ENCODE data around the gene PALMD. TPM values are rescaled to one million over a fixed set of nuclear protein-coding genes. Genes with fewer than 3 reads are reported as not detected.

The PALMD gene
- total RNA-seq, 1 donor = 6.0 TPM

GRCh38 chr1:99614728-99615127 lies 31.2 kb upstream of the PALMD start:
- peak; percentile 39 for DNase-seq (ENCODE audit: low read depth)
- H3K4me3 ChIP-seq (ENCODE audit: low read depth, low read length) = no peak overlapping the region
- no peak for TF ChIP-seq CTCF (IDR thresholded peaks at IDR 0.05; ENCODE audit: insufficient read depth, low read length)

GRCh38 chr1:99619583-99619982 lies 26.3 kb upstream of the PALMD start:
- TF ChIP-seq CTCF (IDR thresholded peaks at IDR 0.05; ENCODE audit: insufficient read depth, low read length) = no peak
- peak; percentile 4 for DNase-seq (ENCODE audit: low read depth)
- no peak overlapping the region for H3K4me3 ChIP-seq (ENCODE audit: low read depth, low read length)

- no peak for TF ChIP-seq CTCF (IDR thresholded peaks at IDR 0.05; ENCODE audit: insufficient read depth, low read length)
- DNase-seq (ENCODE audit: low read depth) = no peak
- H3K4me3 ChIP-seq (ENCODE audit: low read depth, low read length) = no peak overlapping the region
Observed at GRCh38 chr1:99621340-99621901, 24.5 kb upstream of the PALMD start.

GRCh38 chr1:99622702-99623347 lies 23.1 kb upstream of the PALMD start:
- no peak overlapping the region for H3K4me3 ChIP-seq (ENCODE audit: low read depth, low read length)
- no peak for TF ChIP-seq CTCF (IDR thresholded peaks at IDR 0.05; ENCODE audit: insufficient read depth, low read length)
- no peak for DNase-seq (ENCODE audit: low read depth)

- TF ChIP-seq CTCF (IDR thresholded peaks at IDR 0.05; ENCODE audit: insufficient read depth, low read length) = no peak
- no peak overlapping the region for H3K4me3 ChIP-seq (ENCODE audit: low read depth, low read length)
- no peak for DNase-seq (ENCODE audit: low read depth)
Observed at GRCh38 chr1:99623554-99623953, 22.4 kb upstream of the PALMD start.

- DNase-seq (ENCODE audit: low read depth) = no peak
- TF ChIP-seq CTCF (IDR thresholded peaks at IDR 0.05; ENCODE audit: insufficient read depth, low read length) = no peak
- no peak overlapping the region for H3K4me3 ChIP-seq (ENCODE audit: low read depth, low read length)
Observed at GRCh38 chr1:99627615-99628014, 18.3 kb upstream of the PALMD start.

GRCh38 chr1:99629164-99629563 lies 16.7 kb upstream of the PALMD start:
- H3K4me3 ChIP-seq (ENCODE audit: low read depth, low read length) = no peak overlapping the region
- TF ChIP-seq CTCF (IDR thresholded peaks at IDR 0.05; ENCODE audit: insufficient read depth, low read length) = no peak
- no peak for DNase-seq (ENCODE audit: low read depth)

Measured in fibroblast of the aortic adventitia (primary cell).